ENCODE measurements around the gene CPNE1.

DNA sequence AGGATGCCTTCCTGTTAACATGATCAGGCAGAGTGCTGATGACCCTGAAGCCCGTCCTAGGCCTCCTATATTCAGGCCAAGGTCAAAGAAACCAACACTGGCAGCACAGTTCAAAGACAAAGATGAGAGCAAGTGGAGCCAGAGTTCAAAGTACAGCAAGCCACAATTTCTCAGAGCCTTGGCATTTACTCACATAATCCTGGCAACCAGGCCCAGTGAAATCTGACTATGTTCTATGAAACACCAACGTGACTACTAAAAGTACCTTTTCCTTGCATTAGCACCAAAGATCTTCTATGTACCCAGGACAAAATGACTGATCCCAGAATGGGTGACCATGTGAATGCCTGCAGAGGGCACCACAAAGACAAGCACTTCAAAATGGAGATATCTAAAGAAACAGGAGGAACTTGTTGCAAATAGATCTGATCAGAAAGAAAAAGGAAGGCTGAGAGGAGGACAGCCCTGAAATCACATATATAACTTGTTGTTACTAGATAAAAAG, 30.6 kb upstream of the CPNE1 start:
- TF ChIP-seq EZH2 (IDR thresholded peaks at IDR 0.05) = no peak
- TF ChIP-seq POLR2AphosphoS5 (IDR thresholded peaks at IDR 0.05; ENCODE audit: borderline replicate concordance, low read depth, low read length) = no peak
- no peak for TF ChIP-seq FOXP2 (optimal IDR thresholded peaks at IDR 0.05; ENCODE audit: control extremely low read depth, extremely low read length, insufficient read depth)

Data from SK-N-MC (cell line).